A673 (cell line): Measurements from ENCODE around the gene CFAP46.

Experiments used
- EZH2 ChIP-seq: fragments of 200-600 bp; sonication (generic); IDR thresholded peaks from 2 replicates; pipeline ENCODE4 v1.6.1; 2017; ENCODE audit warnings: borderline replicate concordance, low read depth, mild to moderate bottlenecking, mixed read lengths, antibody characterized with exemption, low read length; ENCODE audit not compliant: poor library complexity, severe bottlenecking
- TF ChIP-seq, protein P1 (sequence below): fragments of 300-800, 200-600 bp; sonication (generic); conservative IDR thresholded peaks from 2 replicates; pipeline ENCODE4 v1.5.1; 2017; ENCODE audit warnings: low read depth, mild to moderate bottlenecking, antibody characterized with exemption, low read length, moderate library complexity, mixed read lengths

- TF ChIP-seq, protein P1, sequence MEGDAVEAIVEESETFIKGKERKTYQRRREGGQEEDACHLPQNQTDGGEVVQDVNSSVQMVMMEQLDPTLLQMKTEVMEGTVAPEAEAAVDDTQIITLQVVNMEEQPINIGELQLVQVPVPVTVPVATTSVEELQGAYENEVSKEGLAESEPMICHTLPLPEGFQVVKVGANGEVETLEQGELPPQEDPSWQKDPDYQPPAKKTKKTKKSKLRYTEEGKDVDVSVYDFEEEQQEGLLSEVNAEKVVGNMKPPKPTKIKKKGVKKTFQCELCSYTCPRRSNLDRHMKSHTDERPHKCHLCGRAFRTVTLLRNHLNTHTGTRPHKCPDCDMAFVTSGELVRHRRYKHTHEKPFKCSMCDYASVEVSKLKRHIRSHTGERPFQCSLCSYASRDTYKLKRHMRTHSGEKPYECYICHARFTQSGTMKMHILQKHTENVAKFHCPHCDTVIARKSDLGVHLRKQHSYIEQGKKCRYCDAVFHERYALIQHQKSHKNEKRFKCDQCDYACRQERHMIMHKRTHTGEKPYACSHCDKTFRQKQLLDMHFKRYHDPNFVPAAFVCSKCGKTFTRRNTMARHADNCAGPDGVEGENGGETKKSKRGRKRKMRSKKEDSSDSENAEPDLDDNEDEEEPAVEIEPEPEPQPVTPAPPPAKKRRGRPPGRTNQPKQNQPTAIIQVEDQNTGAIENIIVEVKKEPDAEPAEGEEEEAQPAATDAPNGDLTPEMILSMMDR = no peak
- no peak for TF ChIP-seq EZH2
Observed at GRCh38 chr10:132855889-132856288, 86.5 kb downstream of the CFAP46 start.
